Lower leg skin (tissue), 3 donors: ENCODE measurements around the gene FANCD2.

ENCODE experiments used
- CTCF ChIP-seq, 3 donors: fragments of 450-650 bp; IDR thresholded peaks; one replicate each; pipeline ENCODE4 v1.5.1; 2016; ENCODE audit warnings: antibody characterized with exemption in 3 of 3, mild to moderate bottlenecking in 3 of 3, moderate library complexity in 2 of 3
- POLR2A ChIP-seq, 2 donors: fragments of 450-650 bp; IDR thresholded peaks; one replicate each; pipeline ENCODE4 v1.6.1; 2016 to 2017; ENCODE audit warnings: antibody characterized with exemption in 2 of 2, mild to moderate bottlenecking in 1 of 2, moderate library complexity in 1 of 2

GRCh38 chr3:10140996-10141546 is 114.8 kb downstream of the FANCD2 start:
- TF ChIP-seq CTCF (IDR thresholded peaks at IDR 0.05) (no peak), POLR2A (IDR thresholded peaks at IDR 0.05) (no peak)
